B cell (primary cell): Measurements from ENCODE around the gene DOK7. TPM values are rescaled to one million over a fixed set of nuclear protein-coding genes. Genes with fewer than 3 reads are reported as not detected.

ENCODE experiments used
- ATAC-seq: fragments of 200-7000 bp; cut with Tn5 transposase; one replicate; pipeline ENCODE4 v1.10.0; 2021; ENCODE audit warnings: low read depth, mild to moderate bottlenecking, moderate number of reproducible peaks, moderate library complexity
- CTCF ChIA-PET: fragments of 350-600 bp; sonication (Branson Sonifier 250); formaldehyde crosslinking; loops from one replicate; lab custom pipeline; 2021; ENCODE audit warnings: antibody characterized with exemption, inconsistent platforms; lab: Charles Lee
- POLR2A ChIA-PET: fragments of 350-600 bp; sonication (Branson Sonifier 250); formaldehyde crosslinking; loops from one replicate; lab custom pipeline; 2021; ENCODE audit warnings: antibody characterized with exemption; lab: Charles Lee
- DNase-seq: peaks from one replicate; pipeline ENCODE4 v3.0.0; 2013
- H2AFZ ChIP-seq: 2 replicates; pipeline ENCODE4 v1.6.1; 2012; ENCODE audit warnings: mild to moderate bottlenecking, low read depth, low read length; ENCODE audit not compliant: insufficient read depth, poor library complexity, severe bottlenecking
- H3K27ac ChIP-seq, 2 donors: 1 replicate in 1 of 2; 2 replicates in 1 of 2; pipeline ENCODE4 v1.5.1; 2012 to 2013; ENCODE audit warnings: low read length in 2 of 2, mild to moderate bottlenecking in 2 of 2, moderate library complexity in 1 of 2
- H3K27me3 ChIP-seq, 4 experiments: fragments of 200-600 bp in 1 of 4; sonication (generic) in 1 of 4; replicated peaks in 1 of 4; 1 replicate in 2 of 4; 2 replicates in 2 of 4; pipeline versions ENCODE4 v1.6.1 to v1.7.0; 2013 to 2016; ENCODE audit warnings: low read length in 3 of 4, mild to moderate bottlenecking in 2 of 4, mixed read lengths in 1 of 4, moderate library complexity in 1 of 4; ENCODE audit not compliant: insufficient read depth in 4 of 4, control insufficient read depth in 3 of 4; ENCODE audit errors: control extremely low read depth in 1 of 4
- H3K36me3 ChIP-seq, 2 experiments: replicated peaks in 1 of 2; 1 replicate in 1 of 2; 2 replicates in 1 of 2; pipeline versions ENCODE4 v1.6.1 to v1.7.1; 2013; ENCODE audit warnings: low read length in 1 of 2; ENCODE audit not compliant: insufficient read depth in 2 of 2, control insufficient read depth in 1 of 2; ENCODE audit errors: control extremely low read depth in 1 of 2, extremely low read depth in 1 of 2
- H3K4me1 ChIP-seq, 2 donors: fragments of 200-600 bp in 1 of 2; sonication (generic) in 1 of 2; 1 replicate in 1 of 2; 2 replicates in 1 of 2; pipeline versions ENCODE4 v1.5.1 to v1.6.1; 2013 to 2017; ENCODE audit warnings: low read length in 2 of 2; ENCODE audit not compliant: control insufficient read depth in 2 of 2, insufficient read depth in 2 of 2
- H3K4me2 ChIP-seq: replicated peaks from 2 replicates; pipeline ENCODE3; 2012; ENCODE audit warnings: mild to moderate bottlenecking, low read depth, low read length; ENCODE audit not compliant: poor library complexity, severe bottlenecking
- H3K4me3 ChIP-seq, 5 experiments: fragments of 200-600 bp in 1 of 5; sonication (generic) in 1 of 5; 1 replicate in 3 of 5; 2 replicates in 2 of 5; pipeline versions ENCODE4 v1.5.1 to v1.7.0; 2011 to 2016; ENCODE audit warnings: low read length in 4 of 5, mild to moderate bottlenecking in 4 of 5, low read depth in 2 of 5, control low read depth in 1 of 5, moderate library complexity in 1 of 5; ENCODE audit not compliant: insufficient read depth in 1 of 5; ENCODE audit errors: control extremely low read depth in 1 of 5, extremely low read depth in 1 of 5
- H3K79me2 ChIP-seq: fragments of 200-600 bp; sonication (generic); one replicate; pipeline ENCODE4 v1.6.0; 2016; ENCODE audit warnings: low read length; ENCODE audit not compliant: control insufficient read depth, insufficient read depth
- H3K9ac ChIP-seq: fragments of 200-600 bp; sonication (generic); 2 replicates; pipeline ENCODE4 v1.6.1; 2017; ENCODE audit warnings: mild to moderate bottlenecking, low read length, moderate library complexity
- H3K9me3 ChIP-seq, 3 donors: one replicate each; pipeline versions ENCODE4 v1.6.1 to v1.7.1; 2013; ENCODE audit warnings: low read length in 2 of 3; ENCODE audit not compliant: control insufficient read depth in 2 of 3, insufficient read depth in 1 of 3; ENCODE audit errors: control extremely low read depth in 1 of 3
- H4K20me1 ChIP-seq: 2 replicates; pipeline ENCODE4 v1.6.0; 2012; ENCODE audit warnings: mild to moderate bottlenecking, low read length; ENCODE audit not compliant: insufficient read depth, control insufficient read depth, poor library complexity, severe bottlenecking
- H3K27ac Mint-ChIP-seq: one replicate; pipeline ENCODE4 v1.8.0; 2021; ENCODE audit warnings: mixed read lengths
- H3K27me3 Mint-ChIP-seq: one replicate; pipeline ENCODE4 v1.8.0; 2021; ENCODE audit warnings: mixed read lengths
- H3K4me1 Mint-ChIP-seq: one replicate; pipeline ENCODE4 v1.8.0; 2021; ENCODE audit warnings: mixed read lengths
- H3K4me3 Mint-ChIP-seq: one replicate; pipeline ENCODE4 v1.8.0; 2021; ENCODE audit warnings: mixed read lengths
- H3K9me3 Mint-ChIP-seq: one replicate; pipeline ENCODE4 v1.8.0; 2022; ENCODE audit warnings: mixed read lengths; ENCODE audit not compliant: insufficient read depth
- EZH2 ChIP-seq: IDR thresholded peaks from 2 replicates; pipeline ENCODE4 v1.6.1; 2012; ENCODE audit warnings: borderline replicate concordance, low read depth, mild to moderate bottlenecking, moderate library complexity, low read length; ENCODE audit not compliant: insufficient read depth, poor library complexity, severe bottlenecking
- WGBS: methylation state at CpG from one replicate; pipeline ENCODE4 v1.1.5; 2013; ENCODE audit warnings: missing lambda C conversion rate; ENCODE audit not compliant: insufficient coverage; 5-methylcytosine and 5-hydroxymethylcytosine counted together
- intact Hi-C: fragments of 100-400 bp; cut with micrococcal nuclease; formaldehyde crosslinking; loops from one replicate; pipeline ENCODE4 v1.10.0; 2022
- polyA plus RNA-seq: library from polyadenylated mRNA; depleted of rRNA; stranded (reverse); fragments of >200 nt; gene quantifications from 2 replicates; pipeline ENCODE4 v1.2.3, GENCODE V29; 2012
- total RNA-seq, 2 donors: library from RNA; stranded (reverse); fragments of 120-200 nt in 1 of 2; gene quantifications; 1 replicate in 1 of 2; 2 replicates in 1 of 2; pipeline versions ENCODE4 v1.2.3 to v1.2.4, GENCODE V29; 2013 to 2022
- TF ChIP-seq, protein P1 (sequence below): fragments of 200-600 bp; IDR thresholded peaks from one replicate; pipeline ENCODE4 v1.8.0; 2022; ENCODE audit warnings: antibody characterized with exemption, mild to moderate bottlenecking

DOK7 gene
- total and polyA plus RNA-seq, 2 donors (not counting 1 experiment from before 2014, with no cell fraction given), result 24.1 to 24.8 TPM

DNA sequence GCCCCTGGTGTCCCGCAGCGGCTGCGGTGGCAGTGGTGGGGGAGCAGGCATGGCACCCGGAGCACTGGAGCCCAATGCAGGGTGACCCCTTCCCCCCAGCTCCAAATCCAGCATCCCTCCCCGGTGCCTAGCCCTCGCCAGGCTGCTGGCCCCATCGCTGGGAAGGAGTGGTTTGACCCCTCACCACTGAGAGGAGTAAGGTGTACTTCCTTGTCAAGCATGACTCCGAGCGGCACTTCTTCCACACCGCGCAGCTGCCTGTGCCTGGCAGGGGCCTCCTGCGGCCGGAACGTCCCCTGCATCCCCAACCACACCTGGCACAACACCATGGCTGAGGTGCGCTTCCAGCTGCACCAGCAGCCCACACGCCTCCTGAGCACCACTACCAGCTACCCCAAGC lies 42.1 kb downstream of the DOK7 start:
- H4K20me1 ChIP-seq, result peaks cover 60% of the 10 kb centered on the region
- no peaks in the 10 kb centered on the region for H3K4me1 ChIP-seq
- no peak overlapping the region for H3K4me3 ChIP-seq
- H3K27ac ChIP-seq, result no peak overlapping the region
- Mint-ChIP-seq H3K4me3 (no peak overlapping the region), H3K4me1 (peaks cover 1% of the 10 kb centered on the region), H3K27me3 (no peaks in the 10 kb centered on the region), H3K9me3 (no peaks in the 10 kb centered on the region), H3K27ac (no peak overlapping the region)
- H3K36me3 ChIP-seq, result peaks cover 2 to 43% of the 10 kb centered on the region in 2 experiments
- no peak overlapping the region for H2AFZ ChIP-seq
- DNase-seq (no peak), ATAC-seq (no peak)
- no peak for TF ChIP-seq EZH2
- TF ChIP-seq, protein P1, sequence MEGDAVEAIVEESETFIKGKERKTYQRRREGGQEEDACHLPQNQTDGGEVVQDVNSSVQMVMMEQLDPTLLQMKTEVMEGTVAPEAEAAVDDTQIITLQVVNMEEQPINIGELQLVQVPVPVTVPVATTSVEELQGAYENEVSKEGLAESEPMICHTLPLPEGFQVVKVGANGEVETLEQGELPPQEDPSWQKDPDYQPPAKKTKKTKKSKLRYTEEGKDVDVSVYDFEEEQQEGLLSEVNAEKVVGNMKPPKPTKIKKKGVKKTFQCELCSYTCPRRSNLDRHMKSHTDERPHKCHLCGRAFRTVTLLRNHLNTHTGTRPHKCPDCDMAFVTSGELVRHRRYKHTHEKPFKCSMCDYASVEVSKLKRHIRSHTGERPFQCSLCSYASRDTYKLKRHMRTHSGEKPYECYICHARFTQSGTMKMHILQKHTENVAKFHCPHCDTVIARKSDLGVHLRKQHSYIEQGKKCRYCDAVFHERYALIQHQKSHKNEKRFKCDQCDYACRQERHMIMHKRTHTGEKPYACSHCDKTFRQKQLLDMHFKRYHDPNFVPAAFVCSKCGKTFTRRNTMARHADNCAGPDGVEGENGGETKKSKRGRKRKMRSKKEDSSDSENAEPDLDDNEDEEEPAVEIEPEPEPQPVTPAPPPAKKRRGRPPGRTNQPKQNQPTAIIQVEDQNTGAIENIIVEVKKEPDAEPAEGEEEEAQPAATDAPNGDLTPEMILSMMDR, result no peak
- no peak overlapping the region for H3K4me2 ChIP-seq
- H3K9ac ChIP-seq, result no peak overlapping the region
- 88% methylated on average over 14 of the region's 16 CpGs for WGBS
- no peaks in the 10 kb centered on the region for H3K27me3 ChIP-seq
- POLR2A ChIA-PET, result no interaction called here
- CTCF ChIA-PET, result interaction anchor here (1.1 kb wide), 1 partner anchor 26 kb away, joined by 3 read pairs; no protein-coding TSS in a partner anchor
- H3K9me3 ChIP-seq, result no peaks in the 10 kb centered on the region
- intact Hi-C loops, result no loop called here
- H3K79me2 ChIP-seq, result peaks cover 21% of the 10 kb centered on the region

DNA sequence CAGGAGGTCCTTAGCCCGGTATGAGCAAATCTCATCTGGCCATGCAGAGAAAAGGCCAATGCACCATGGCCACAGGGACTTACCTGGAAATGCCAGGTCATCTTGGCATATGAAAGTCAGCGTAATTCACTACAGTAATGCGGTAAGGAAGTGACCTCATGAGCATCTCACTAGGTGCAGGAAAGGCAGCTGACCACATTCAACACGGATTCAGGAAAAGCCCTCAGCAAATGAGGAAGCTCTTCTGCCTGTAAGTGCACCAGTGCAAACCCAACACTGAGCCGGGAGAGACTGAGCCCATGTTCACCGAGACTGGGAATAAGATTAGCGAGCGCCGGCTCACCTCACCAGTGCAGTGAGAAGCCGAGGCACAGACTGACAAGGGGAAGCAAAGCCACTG lies 45.4 kb downstream of the DOK7 start:
- no peak overlapping the region for H3K4me2 ChIP-seq
- DNase-seq (no peak), ATAC-seq (no peak)
- H3K27me3 ChIP-seq, result no peaks in the 10 kb centered on the region
- Mint-ChIP-seq H3K4me1 (peaks cover 1% of the 10 kb centered on the region), H3K27ac (no peak overlapping the region), H3K4me3 (no peak overlapping the region), H3K9me3 (no peaks in the 10 kb centered on the region), H3K27me3 (no peaks in the 10 kb centered on the region)
- 79% methylated on average over 10 of the region's 10 CpGs for WGBS
- H3K36me3 ChIP-seq, result peaks cover 2 to 55% of the 10 kb centered on the region in 2 experiments
- no peak overlapping the region for H2AFZ ChIP-seq
- H3K9ac ChIP-seq, result no peak overlapping the region
- H3K79me2 ChIP-seq, result peaks cover 25% of the 10 kb centered on the region
- H3K4me3 ChIP-seq, result no peak overlapping the region
- POLR2A ChIA-PET, result interaction anchor here (1.1 kb wide), 1 partner anchor 23 kb away, joined by 4 read pairs; no protein-coding TSS in a partner anchor
- H3K9me3 ChIP-seq, result peaks cover 0 to 5% (median 0%) of the 10 kb centered on the region in 3 donors
- TF ChIP-seq EZH2, result no peak
- TF ChIP-seq, protein P1, result no peak
- H3K4me1 ChIP-seq, result no peaks in the 10 kb centered on the region
- peaks cover 49% of the 10 kb centered on the region for H4K20me1 ChIP-seq
- no peak overlapping the region for H3K27ac ChIP-seq
- CTCF ChIA-PET, result no interaction called here
- intact Hi-C loops, result no loop called here
